HG02678 (cell line): ENCODE results near the gene RPE65.
"Not testable (repeated sequence)": the region's sequence is repeated elsewhere in the genome, so short reads cannot be mapped to it uniquely, and the experiment has no call there.

ENCODE experiments used
- ATAC-seq: cut with Tn5 transposase; IDR thresholded peaks from one replicate; pipeline ENCODE4 v1.9.1; 2021; ENCODE audit warnings: mild to moderate bottlenecking, moderate library complexity; ENCODE audit not compliant: unreplicated experiment

Gene RPE65

DNA sequence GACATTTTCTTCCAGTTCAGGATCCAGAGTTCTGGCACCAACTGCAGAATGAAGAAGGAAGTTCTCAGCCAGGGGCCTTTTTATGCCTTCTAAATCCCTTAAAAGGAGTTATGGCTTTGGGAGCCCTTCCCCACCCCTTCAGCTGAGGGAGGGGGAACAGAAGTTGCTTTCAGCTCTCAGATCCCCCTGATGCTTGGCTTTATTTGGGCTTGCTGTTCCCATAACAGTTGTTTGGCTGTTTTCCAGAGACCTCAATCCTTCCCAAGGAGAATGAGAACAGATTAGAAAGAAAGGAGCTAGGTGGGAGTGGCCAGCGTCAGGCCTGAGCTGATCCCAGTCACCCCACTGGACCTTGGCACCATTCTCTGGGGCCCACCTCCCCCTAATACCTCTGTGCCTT lies at the start of gene RPE65:
TSS of gene RPE65 (minus strand) at position 54 of the 400 bp plus-strand sequence. CDS start at position 5, 49 bp downstream.
- ATAC-seq = no peak

- ATAC-seq = peak; percentile 18
Observed at GRCh38 chr1:68497358-68497698, 47.6 kb upstream of the RPE65 start.

GRCh38 chr1:68496680-68497357 lies 47.1 kb upstream of the RPE65 start, which contains the start of gene DEPDC1:
TSS of gene DEPDC1 (minus strand) at chr1:68497082. CDS start at chr1:68496999, 83 bp downstream.
- ATAC-seq = peak; percentile 96

GRCh38 chr1:68495968-68496679 lies 46.4 kb upstream of the RPE65 start:
- ATAC-seq = peak; percentile 11

GRCh38 chr1:68495532-68495931 lies 45.8 kb upstream of the RPE65 start:
- no peak for ATAC-seq

DNA sequence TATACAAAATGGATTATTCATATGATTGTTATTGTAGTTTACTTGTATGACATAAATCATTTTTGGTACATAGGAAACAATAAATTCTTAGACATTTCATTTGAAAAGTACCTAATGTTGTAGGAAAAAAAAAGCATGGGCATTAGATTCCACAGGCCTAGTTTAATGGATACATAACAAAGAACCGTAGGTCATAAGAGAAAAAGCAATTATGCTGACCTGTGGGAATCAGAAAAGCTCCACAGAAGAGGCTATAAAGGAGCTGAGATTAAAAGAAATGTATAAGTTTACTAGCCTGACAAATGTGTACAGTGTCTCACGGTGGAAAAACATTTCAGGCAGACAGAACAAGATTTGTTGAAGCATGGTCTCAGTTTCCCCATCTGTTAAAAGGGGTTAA lies 43.4 kb upstream of the RPE65 start:
- ATAC-seq = no peak

DNA sequence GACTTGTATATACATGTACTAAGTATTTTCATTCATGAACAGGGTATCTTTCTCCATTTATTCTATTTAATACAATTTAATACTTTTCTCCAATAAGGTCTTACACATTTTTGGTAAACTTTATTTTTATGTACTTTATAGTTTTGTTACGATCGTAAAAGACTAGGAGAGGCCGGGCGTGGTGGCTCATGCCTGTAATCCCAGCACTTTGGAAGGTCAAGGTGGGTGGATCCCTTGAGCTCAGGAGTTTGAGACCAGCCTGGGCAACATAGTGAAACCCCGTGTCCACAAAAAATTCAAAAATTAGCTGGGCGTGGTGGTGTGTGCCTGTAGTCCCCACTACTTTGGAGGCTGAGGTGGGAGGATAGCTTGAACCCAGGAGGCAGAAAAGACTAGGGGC lies 42.5 kb upstream of the RPE65 start:
- not testable (repeated sequence) for ATAC-seq

- ATAC-seq = no peak
Observed at GRCh38 chr1:68490046-68490651, 40.4 kb upstream of the RPE65 start.

DNA sequence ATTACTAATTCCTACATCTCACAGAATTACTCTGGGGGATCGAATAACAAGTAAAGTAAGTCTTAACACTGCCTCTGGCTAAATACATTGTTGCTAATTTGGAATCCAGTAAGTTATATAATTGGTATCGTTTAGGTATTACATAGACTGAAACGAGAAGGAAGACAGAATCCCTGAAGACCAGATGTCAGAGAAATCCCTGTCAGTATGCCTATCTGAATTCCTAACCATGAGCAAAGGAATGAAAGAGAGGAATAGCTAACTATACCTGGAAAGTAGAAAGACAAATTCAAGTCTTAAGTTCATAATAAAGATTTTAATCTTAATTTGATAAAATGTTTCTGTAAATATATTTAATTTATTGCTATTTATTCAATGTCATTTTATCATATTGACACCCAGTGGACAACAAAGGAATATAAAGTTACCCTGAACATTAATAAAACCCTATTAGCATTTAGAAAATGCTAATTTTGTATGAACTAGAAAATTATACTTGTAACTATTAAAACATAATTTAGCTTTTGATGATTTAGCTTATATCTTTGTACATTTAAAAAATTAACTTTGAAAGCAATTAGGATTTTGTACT lies 35.8 kb upstream of the RPE65 start:
- ATAC-seq = no peak

GRCh38 chr1:68484618-68485017 lies 34.9 kb upstream of the RPE65 start:
- ATAC-seq = no peak

GRCh38 chr1:68481041-68481440 lies 31.3 kb upstream of the RPE65 start:
- ATAC-seq = no peak

- no peak for ATAC-seq
Observed at GRCh38 chr1:68479501-68479900, 29.7 kb upstream of the RPE65 start.

- ATAC-seq = no peak
Observed at GRCh38 chr1:68478662-68479061, 28.9 kb upstream of the RPE65 start.

DNA sequence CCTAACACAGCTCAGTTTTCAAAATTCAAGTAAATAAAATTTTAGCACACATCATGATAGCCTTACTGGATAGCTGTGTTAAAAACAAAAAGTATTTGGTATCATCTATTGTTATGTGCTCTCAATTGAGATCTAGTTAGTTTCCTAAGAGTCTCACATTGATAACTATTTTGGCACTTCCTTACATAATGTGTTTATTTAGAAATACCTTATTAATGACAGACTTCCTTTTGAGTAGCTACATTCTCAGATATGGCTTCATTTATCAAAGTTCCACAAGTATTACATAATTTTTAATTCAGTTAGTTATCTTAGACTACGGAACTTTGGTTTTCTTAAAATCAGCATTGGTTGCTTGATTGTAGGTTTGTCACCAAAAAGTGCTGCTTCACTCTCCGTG lies 26.9 kb upstream of the RPE65 start:
- ATAC-seq = not testable (repeated sequence)

- no peak for ATAC-seq
Observed at GRCh38 chr1:68473060-68473459, 23.3 kb upstream of the RPE65 start.

DNA sequence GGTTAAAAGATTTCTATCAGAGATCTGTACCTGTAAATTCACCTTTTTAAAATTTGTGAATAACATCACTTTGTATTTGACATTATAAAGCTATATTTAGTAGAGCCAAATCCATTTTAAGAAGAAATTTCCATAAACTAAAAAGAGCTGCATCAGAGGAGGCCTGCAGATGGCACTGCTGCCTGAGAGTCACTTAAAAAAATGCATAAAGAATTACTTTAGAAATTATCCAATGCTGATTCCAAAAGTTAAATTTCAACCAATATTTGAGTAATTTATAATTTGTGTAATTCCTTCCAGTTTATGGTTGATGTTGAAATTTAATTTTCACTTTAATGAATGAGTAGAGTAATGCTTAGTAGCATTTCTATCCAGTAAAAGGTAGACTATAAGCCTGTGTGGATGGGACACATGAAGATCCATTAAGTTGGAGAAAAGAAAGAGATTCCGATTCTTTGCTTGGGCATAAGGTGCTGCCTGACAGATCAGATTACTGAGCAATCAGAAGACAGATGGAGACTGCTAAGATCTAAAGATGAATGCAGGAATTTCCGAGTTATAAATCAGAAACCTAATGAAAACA lies 20.7 kb upstream of the RPE65 start:
- no peak for ATAC-seq

DNA sequence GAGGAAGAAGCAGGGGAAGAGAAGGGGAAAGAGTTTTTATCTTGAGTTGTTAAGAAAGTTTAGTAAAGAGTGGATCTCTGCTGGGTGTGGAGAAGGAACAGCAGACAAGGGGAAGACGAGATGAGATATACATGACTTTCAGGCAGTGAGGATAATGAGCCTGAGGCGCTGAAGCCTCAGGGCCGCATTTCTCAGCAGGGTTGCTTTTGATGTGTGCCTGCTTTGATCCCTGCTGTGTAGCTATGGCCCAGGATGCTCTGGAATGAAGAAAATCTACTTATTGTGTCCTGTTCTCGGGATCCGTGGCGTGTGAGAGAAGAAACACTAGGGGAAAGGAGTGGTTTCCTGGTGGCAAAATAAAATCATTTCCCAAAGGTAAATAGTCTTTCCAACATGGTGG lies 15.1 kb upstream of the RPE65 start:
- ATAC-seq = no peak

DNA sequence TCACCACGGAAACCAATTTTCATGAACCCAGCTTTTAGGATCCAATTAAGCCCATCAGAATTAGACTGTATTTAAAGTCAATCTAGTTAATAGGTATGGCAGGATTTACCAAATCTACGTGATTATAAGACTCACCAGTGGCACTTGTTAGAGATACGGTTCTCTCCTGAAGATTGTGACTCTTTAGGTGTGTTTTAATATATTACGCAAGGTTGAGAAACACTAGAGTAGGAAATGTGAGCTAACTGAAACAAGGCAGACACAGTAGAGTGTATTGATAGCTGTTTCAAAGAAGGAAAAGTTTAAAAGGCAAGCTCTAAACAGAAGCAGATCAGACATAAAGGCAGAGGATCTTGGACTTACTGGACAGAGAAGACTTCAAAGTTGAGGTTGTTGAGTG lies 11.2 kb upstream of the RPE65 start:
- no peak for ATAC-seq

GRCh38 chr1:68459796-68460195 lies 10.0 kb upstream of the RPE65 start:
- no peak for ATAC-seq

- ATAC-seq = no peak
Observed at GRCh38 chr1:68459091-68459490, 9.3 kb upstream of the RPE65 start.

DNA sequence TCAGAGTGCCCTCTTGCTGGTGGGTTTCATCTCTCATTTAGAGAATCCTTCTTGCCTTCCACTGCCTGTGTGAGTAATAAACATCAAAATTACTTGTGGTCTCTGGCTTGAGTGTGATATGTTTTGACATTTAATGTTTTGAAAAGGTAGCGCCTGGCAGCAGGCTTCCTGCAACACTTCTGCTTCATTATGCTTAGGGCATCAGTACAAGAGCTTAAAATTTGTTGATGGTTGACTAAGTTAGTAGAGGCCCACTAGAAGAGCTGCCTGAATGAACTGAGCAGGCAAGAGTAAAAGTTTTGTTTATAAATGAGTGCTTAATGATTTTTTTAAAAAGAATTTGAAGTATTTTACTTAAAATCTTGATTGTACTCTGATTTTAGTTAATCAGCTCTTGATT lies 6.4 kb upstream of the RPE65 start:
- no peak for ATAC-seq
